Nephron progenitor cell (in vitro differentiated cells): ENCODE measurements around the gene CYYR1.

ENCODE experiments used
- DNase-seq: peaks from one replicate; pipeline ENCODE4 v3.0.0; 2021
- H3K27ac Mint-ChIP-seq: 2 replicates; pipeline ENCODE4 v1.8.0; 2021; ENCODE audit warnings: mild to moderate bottlenecking, moderate library complexity, mixed read lengths
- H3K27me3 Mint-ChIP-seq: 2 replicates; pipeline ENCODE4 v1.8.0; 2021; ENCODE audit warnings: mild to moderate bottlenecking, low read depth, mixed read lengths; ENCODE audit not compliant: poor library complexity
- H3K36me3 Mint-ChIP-seq: 2 replicates; pipeline ENCODE4 v1.8.0; 2021; ENCODE audit warnings: low read depth, mixed read lengths
- H3K4me1 Mint-ChIP-seq: 2 replicates; pipeline ENCODE4 v1.8.0; 2021; ENCODE audit warnings: mixed read lengths
- H3K4me3 Mint-ChIP-seq: 2 replicates; pipeline ENCODE4 v1.8.0; 2021; ENCODE audit warnings: mild to moderate bottlenecking, moderate library complexity, mixed read lengths
- H3K9me3 Mint-ChIP-seq: 2 replicates; pipeline ENCODE4 v1.8.0; 2021; ENCODE audit warnings: mild to moderate bottlenecking, moderate library complexity, mixed read lengths
- TF ChIP-seq, protein P1 (sequence below): fragments of 200-600 bp; sonication (generic); IDR thresholded peaks from 2 replicates; pipeline ENCODE4 v1.5.0; 2021; ENCODE audit warnings: antibody characterized with exemption

The CYYR1 gene

DNA sequence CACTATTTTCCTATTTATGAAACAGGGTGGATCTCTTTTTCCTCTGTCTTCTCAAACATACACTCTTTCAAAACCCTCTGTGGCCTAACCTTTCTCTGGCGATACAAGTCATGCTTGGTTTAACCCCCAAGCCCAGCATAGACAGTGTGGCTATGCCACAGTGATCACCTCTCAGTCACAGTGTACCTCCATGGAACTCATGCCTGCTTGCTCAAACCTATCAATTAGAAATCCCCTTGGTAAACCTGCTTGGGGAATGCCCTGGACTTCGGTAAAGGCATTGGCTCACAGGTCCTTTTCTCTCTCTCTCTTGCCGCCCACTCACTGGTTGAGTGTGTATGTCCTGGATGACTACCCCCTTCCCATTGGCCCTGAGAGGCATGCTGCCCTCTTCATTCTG lies 147.5 kb downstream of the CYYR1 start:
- H3K27ac Mint-ChIP-seq = no peak overlapping the region

DNA sequence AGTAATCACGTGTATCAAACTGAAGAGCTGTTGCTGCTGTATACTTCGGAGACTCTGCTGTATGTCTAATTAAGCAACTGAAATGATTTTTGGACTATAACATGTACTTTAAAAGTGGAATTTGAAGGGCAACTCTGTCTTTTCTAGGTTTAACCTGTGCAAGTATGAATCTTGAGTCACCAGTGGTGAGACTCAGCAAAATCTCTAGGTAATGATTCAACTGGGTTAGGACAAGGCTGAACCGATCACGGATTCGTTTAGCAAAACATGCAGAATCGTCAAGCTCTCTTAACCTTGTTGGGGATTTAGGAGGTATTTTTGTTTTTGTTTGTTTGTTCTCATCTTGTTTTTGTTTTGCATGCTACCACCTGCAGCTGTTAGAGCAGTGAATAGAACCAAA lies 149.6 kb downstream of the CYYR1 start:
- no peak overlapping the region for H3K4me3 Mint-ChIP-seq
- no peaks in the 10 kb centered on the region for H3K27me3 Mint-ChIP-seq
- H3K36me3 Mint-ChIP-seq = no peaks in the 10 kb centered on the region
- DNase-seq = no peak
- TF ChIP-seq, protein P1, sequence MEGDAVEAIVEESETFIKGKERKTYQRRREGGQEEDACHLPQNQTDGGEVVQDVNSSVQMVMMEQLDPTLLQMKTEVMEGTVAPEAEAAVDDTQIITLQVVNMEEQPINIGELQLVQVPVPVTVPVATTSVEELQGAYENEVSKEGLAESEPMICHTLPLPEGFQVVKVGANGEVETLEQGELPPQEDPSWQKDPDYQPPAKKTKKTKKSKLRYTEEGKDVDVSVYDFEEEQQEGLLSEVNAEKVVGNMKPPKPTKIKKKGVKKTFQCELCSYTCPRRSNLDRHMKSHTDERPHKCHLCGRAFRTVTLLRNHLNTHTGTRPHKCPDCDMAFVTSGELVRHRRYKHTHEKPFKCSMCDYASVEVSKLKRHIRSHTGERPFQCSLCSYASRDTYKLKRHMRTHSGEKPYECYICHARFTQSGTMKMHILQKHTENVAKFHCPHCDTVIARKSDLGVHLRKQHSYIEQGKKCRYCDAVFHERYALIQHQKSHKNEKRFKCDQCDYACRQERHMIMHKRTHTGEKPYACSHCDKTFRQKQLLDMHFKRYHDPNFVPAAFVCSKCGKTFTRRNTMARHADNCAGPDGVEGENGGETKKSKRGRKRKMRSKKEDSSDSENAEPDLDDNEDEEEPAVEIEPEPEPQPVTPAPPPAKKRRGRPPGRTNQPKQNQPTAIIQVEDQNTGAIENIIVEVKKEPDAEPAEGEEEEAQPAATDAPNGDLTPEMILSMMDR = no peak
- H3K4me1 Mint-ChIP-seq = no peaks in the 10 kb centered on the region
- no peak overlapping the region for H3K27ac Mint-ChIP-seq
- peaks cover 9% of the 10 kb centered on the region for H3K9me3 Mint-ChIP-seq

More for the DNA sequence above, 147.5 kb downstream of the CYYR1 start:
- TF ChIP-seq, protein P1 = no peak
- H3K9me3 Mint-ChIP-seq = peaks cover 2% of the 10 kb centered on the region
- H3K36me3 Mint-ChIP-seq = no peaks in the 10 kb centered on the region
- no peaks in the 10 kb centered on the region for H3K27me3 Mint-ChIP-seq
- no peak for DNase-seq
- no peak overlapping the region for H3K4me3 Mint-ChIP-seq
- H3K4me1 Mint-ChIP-seq = no peaks in the 10 kb centered on the region

DNA sequence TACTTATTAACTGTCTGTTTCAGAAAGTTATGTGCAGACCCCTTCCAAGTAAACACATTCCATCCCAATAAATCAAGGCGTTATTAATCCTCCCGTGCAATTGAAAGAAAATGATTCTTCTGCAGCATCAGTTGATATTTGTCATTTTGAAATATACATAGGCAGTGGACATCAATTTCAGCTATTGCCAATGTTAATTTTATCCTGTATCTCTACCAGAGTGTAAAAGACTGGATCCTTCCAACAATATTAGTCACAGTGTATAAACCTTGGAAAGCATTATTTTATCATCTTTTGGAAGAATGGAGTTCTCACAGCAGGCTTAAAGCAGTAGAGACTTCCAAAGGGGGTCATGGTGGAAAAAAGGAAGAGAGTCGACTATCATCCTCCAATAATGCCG lies 150.4 kb downstream of the CYYR1 start:
- no peak for DNase-seq
- no peaks in the 10 kb centered on the region for H3K27me3 Mint-ChIP-seq
- H3K36me3 Mint-ChIP-seq = no peaks in the 10 kb centered on the region
- H3K4me1 Mint-ChIP-seq = no peaks in the 10 kb centered on the region
- TF ChIP-seq, protein P1 = no peak
- H3K4me3 Mint-ChIP-seq = no peak overlapping the region
- no peak overlapping the region for H3K27ac Mint-ChIP-seq
- H3K9me3 Mint-ChIP-seq = peaks cover 9% of the 10 kb centered on the region

- TF ChIP-seq, protein P1 = no peak
- H3K27me3 Mint-ChIP-seq = no peaks in the 10 kb centered on the region
- DNase-seq = no peak
- peaks cover 9% of the 10 kb centered on the region for H3K9me3 Mint-ChIP-seq
- no peak overlapping the region for H3K4me3 Mint-ChIP-seq
- H3K36me3 Mint-ChIP-seq = no peaks in the 10 kb centered on the region
- no peak overlapping the region for H3K27ac Mint-ChIP-seq
- H3K4me1 Mint-ChIP-seq = no peaks in the 10 kb centered on the region
Observed at GRCh38 chr21:26422138-26422537, 150.9 kb downstream of the CYYR1 start.

DNA sequence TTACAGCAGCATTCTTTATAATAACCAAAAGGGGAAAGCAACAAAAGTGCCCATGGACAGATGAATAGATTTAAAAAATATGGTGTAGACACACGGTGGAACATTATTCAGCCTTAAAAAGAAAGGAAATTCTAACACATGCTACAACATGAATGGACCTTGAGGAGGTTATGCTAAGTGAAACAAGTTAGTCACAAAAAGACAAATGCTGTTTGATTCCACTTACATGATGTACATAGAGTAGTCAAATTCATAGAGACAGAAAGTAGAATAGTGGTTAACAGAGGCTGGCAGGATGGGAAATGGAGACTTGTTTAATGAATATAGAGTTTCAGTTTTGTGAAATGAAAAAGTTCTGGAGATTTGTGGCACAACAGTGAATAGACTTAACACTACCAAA lies 151.4 kb downstream of the CYYR1 start:
- Mint-ChIP-seq H3K4me1 (no peaks in the 10 kb centered on the region), H3K36me3 (no peaks in the 10 kb centered on the region), H3K9me3 (peaks cover 9% of the 10 kb centered on the region), H3K27me3 (no peaks in the 10 kb centered on the region), H3K27ac (no peak overlapping the region), H3K4me3 (no peak overlapping the region)
- no peak for DNase-seq
- TF ChIP-seq, protein P1 = no peak
